ENCODE measurements around the gene OR10G7.

DNA sequence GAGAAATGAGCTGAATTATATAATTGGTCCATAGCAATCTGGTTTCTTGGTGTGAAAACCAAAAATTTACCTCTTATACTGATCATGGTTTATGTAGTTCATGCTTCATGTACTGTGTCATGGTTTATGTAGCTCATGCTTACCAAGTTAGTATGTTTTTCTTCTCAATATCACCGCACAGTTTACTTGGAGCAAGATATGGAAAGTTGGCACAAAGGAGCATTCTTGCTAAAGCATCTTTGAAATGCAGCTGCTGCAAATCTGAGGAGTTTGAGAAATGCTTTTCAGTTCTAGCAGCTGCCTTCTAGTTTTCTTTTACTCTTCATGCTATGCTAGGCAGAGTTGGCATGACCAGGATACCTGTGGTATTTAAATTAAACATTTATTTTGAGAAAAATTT, 4.5 kb downstream of the OR10G7 start:
- TF ChIP-seq, protein P1, sequence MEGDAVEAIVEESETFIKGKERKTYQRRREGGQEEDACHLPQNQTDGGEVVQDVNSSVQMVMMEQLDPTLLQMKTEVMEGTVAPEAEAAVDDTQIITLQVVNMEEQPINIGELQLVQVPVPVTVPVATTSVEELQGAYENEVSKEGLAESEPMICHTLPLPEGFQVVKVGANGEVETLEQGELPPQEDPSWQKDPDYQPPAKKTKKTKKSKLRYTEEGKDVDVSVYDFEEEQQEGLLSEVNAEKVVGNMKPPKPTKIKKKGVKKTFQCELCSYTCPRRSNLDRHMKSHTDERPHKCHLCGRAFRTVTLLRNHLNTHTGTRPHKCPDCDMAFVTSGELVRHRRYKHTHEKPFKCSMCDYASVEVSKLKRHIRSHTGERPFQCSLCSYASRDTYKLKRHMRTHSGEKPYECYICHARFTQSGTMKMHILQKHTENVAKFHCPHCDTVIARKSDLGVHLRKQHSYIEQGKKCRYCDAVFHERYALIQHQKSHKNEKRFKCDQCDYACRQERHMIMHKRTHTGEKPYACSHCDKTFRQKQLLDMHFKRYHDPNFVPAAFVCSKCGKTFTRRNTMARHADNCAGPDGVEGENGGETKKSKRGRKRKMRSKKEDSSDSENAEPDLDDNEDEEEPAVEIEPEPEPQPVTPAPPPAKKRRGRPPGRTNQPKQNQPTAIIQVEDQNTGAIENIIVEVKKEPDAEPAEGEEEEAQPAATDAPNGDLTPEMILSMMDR (IDR thresholded peaks at IDR 0.05): no peak
- no peak for TF ChIP-seq POLR2A (IDR thresholded peaks at IDR 0.05)
